Mesendoderm (in vitro differentiated cells): ENCODE measurements around the gene MAP3K4.

Experiments used
- DNase-seq: peaks from one replicate; pipeline ENCODE4 v3.0.0; 2013
- H2AK5ac ChIP-seq: 2 replicates; pipeline ENCODE4 v1.6.1; 2013; ENCODE audit warnings: low read length, inconsistent platforms
- H2BK120ac ChIP-seq: 2 replicates; pipeline ENCODE4 v1.6.1; 2013; ENCODE audit warnings: low read depth, mild to moderate bottlenecking, low read length, moderate library complexity, mixed read lengths
- H2BK15ac ChIP-seq: replicated peaks from 2 replicates; pipeline ENCODE4 v1.6.1; 2013; ENCODE audit warnings: low read depth, mild to moderate bottlenecking, moderate library complexity
- H2BK5ac ChIP-seq: 2 replicates; pipeline ENCODE4 v1.6.1; 2013; ENCODE audit warnings: low read length, inconsistent platforms
- H3K18ac ChIP-seq: 2 replicates; pipeline ENCODE4 v1.6.1; 2013; ENCODE audit warnings: mild to moderate bottlenecking, low read length, mixed read lengths
- H3K23ac ChIP-seq: one replicate; pipeline ENCODE4 v1.6.1; 2013; ENCODE audit warnings: low read length
- H3K27ac ChIP-seq: 2 replicates; pipeline ENCODE4 v1.5.1; 2013; ENCODE audit warnings: low read depth, mild to moderate bottlenecking, inconsistent platforms, low read length, moderate library complexity
- H3K27me3 ChIP-seq: 2 replicates; pipeline ENCODE4 v1.6.1; 2013; ENCODE audit warnings: low read length, control low read depth, mild to moderate bottlenecking, inconsistent platforms; ENCODE audit not compliant: insufficient read depth, poor library complexity
- H3K36me3 ChIP-seq: 2 replicates; pipeline ENCODE4 v1.6.1; 2013; ENCODE audit warnings: low read length, inconsistent platforms; ENCODE audit not compliant: control insufficient read depth, insufficient read depth
- H3K4ac ChIP-seq: one replicate; pipeline ENCODE4 v1.6.1; 2013; ENCODE audit warnings: low read depth, mild to moderate bottlenecking, low read length, moderate library complexity
- H3K4me1 ChIP-seq: 2 replicates; pipeline ENCODE4 v1.6.1; 2013; ENCODE audit warnings: low read depth, low read length, inconsistent platforms; ENCODE audit not compliant: control insufficient read depth
- H3K4me2 ChIP-seq: 2 replicates; pipeline ENCODE4 v1.6.1; 2013; ENCODE audit warnings: low read length
- H3K4me3 ChIP-seq: 2 replicates; pipeline ENCODE4 v1.5.1; 2013; ENCODE audit warnings: mild to moderate bottlenecking, low read length
- H3K56ac ChIP-seq: one replicate; pipeline ENCODE4 v1.6.1; 2013; ENCODE audit warnings: low read length
- H3K79me1 ChIP-seq: 2 replicates; pipeline ENCODE4 v1.6.1; 2013; ENCODE audit warnings: low read length, inconsistent platforms
- H3K79me2 ChIP-seq: 2 replicates; pipeline ENCODE4 v1.6.1; 2013; ENCODE audit warnings: mild to moderate bottlenecking, low read length; ENCODE audit not compliant: control insufficient read depth, insufficient read depth
- H3K9ac ChIP-seq: 2 replicates; pipeline ENCODE4 v1.6.1; 2013; ENCODE audit warnings: low read length, inconsistent platforms
- H4K5ac ChIP-seq: one replicate; pipeline ENCODE4 v1.6.1; 2013; ENCODE audit warnings: low read length
- H4K8ac ChIP-seq: one replicate; pipeline ENCODE4 v1.6.1; 2013; ENCODE audit warnings: low read depth, mild to moderate bottlenecking, control low read depth, low read length, moderate library complexity
- WGBS: extraction: QIAGEN DNeasy Blood & Tissue Kit; methylation state at CpG from one replicate; pipeline ENCODE4 v1.1.7; 2013; ENCODE audit warnings: low lambda C conversion rate, missing lambda C conversion rate; ENCODE audit not compliant: insufficient coverage; ENCODE audit errors: extremely low coverage; 5-methylcytosine and 5-hydroxymethylcytosine counted together

Gene MAP3K4

DNA sequence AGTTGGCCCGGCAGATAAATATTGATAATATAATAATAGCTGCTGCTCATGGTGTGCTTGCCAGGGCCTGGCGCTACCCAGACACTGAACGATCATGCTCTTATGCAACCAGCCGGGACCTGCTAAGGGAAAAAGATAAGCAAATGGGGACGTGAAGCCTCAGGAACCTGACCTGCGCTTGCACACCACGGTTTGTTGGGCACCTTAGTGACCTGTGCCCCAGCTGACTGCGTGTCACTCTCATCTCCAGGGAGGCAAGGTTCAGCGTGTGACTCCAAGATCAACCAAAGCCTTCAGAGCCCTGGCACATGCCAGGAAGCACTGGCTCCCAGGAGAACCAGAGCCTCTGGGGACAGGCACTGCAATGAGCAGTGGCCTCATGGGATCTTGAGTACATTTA lies 171.2 kb downstream of the MAP3K4 start:
- Histone ChIP-seq H3K4me1 (peaks cover 4% of the 10 kb centered on the region), H3K27ac (no peak overlapping the region), H3K27me3 (no peaks in the 10 kb centered on the region), H3K9ac (no peak overlapping the region), H2AK5ac (no peak overlapping the region), H4K5ac (no peak overlapping the region), H3K4me2 (no peak overlapping the region), H3K23ac (no peak overlapping the region), H2BK15ac (no peak overlapping the region), H3K18ac (no peak overlapping the region), H2BK120ac (no peak overlapping the region), H3K4me3 (no peak overlapping the region), H3K4ac (no peak overlapping the region), H3K56ac (no peak overlapping the region), H3K79me1 (peaks cover 9% of the 10 kb centered on the region), H4K8ac (no peak overlapping the region), H3K36me3 (peaks cover 4% of the 10 kb centered on the region), H3K79me2 (peaks cover 2% of the 10 kb centered on the region), H2BK5ac (no peak overlapping the region)
- WGBS = no CpG with 5 or more reads among the region's 9 CpGs
- DNase-seq = no peak

DNA sequence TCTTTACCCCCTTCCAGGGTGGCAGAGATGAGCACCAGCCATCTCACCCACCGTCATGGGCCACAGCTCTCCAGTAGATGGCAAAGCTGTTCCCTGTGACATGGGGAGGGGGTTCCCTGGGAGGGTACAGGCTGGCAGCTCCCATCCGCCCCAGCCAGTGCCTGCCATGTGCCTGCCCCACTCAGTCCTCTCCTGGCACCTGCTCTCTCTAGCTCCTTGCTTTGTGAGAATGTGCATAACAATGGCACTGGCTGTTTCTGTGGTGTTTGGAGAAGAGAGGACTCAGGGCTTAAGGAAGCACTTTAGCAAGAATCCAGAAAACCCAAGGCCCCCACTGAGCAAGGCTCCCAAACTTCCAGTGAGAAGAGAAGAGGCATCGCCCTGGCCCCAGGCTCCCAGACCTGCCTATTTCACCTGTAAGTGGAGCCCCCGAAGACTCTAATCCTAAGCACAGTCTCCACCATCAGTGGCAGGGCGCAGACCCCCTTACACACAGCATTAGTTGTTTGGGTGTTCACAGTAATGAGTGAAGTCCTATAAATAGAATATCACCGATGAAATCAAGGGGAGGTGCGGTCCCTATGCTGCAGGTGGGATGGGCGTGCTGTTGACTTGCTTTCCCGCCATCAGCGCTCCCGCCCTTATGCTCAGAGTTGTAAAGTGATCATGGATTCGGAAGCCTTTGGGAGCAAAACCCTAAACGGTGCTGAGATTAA lies 172.1 kb downstream of the MAP3K4 start:
- DNase-seq = no peak
- Histone ChIP-seq H3K27me3 (no peaks in the 10 kb centered on the region), H3K4me2 (no peak overlapping the region), H3K36me3 (peaks cover 4% of the 10 kb centered on the region), H2BK120ac (no peak overlapping the region), H4K5ac (no peak overlapping the region), H3K4me1 (peaks cover 10% of the 10 kb centered on the region), H3K27ac (no peak overlapping the region), H2BK15ac (no peak overlapping the region), H3K4me3 (no peak overlapping the region), H2BK5ac (no peak overlapping the region), H3K79me2 (peaks cover 2% of the 10 kb centered on the region), H3K9ac (no peak overlapping the region), H3K4ac (no peak overlapping the region), H3K79me1 (peaks cover 9% of the 10 kb centered on the region), H2AK5ac (no peak overlapping the region), H3K56ac (no peak overlapping the region), H3K23ac (no peak overlapping the region), H3K18ac (no peak overlapping the region), H4K8ac (no peak overlapping the region)
- no CpG with 5 or more reads among the region's 13 CpGs for WGBS

DNA sequence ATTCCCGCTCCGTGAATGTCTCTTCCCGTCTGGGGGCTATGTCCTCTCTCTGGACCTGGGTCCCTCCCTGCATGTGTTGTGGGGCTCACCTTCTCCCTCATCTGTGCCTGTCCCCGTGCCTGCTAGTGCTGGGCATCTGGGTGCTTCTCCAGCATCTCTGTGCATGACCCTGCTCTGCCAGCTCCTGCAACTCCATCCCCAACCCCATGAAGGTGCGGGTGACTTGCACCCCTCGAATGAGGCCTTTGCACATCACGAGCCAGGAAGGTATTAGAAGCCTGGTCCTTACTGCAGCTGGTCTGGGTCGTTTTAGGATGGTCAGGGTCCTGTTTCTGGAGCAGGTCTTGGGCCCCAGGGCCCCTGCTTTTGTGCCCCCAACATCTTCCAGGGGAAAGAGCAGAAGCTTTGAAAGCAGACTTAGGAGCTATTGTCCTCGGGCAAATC lies 172.6 kb downstream of the MAP3K4 start:
- no peaks in the 10 kb centered on the region for H3K27me3 ChIP-seq
- peaks cover 13% of the 10 kb centered on the region for H3K4me1 ChIP-seq
- H2BK120ac ChIP-seq = no peak overlapping the region
- H3K23ac ChIP-seq = no peak overlapping the region
- no peak overlapping the region for H3K4me2 ChIP-seq
- H3K79me2 ChIP-seq = peaks cover 2% of the 10 kb centered on the region
- peaks cover 9% of the 10 kb centered on the region for H3K79me1 ChIP-seq
- no peak overlapping the region for H3K4me3 ChIP-seq
- H3K4ac ChIP-seq = no peak overlapping the region
- H4K8ac ChIP-seq = no peak overlapping the region
- H3K9ac ChIP-seq = no peak overlapping the region
- no peak overlapping the region for H3K56ac ChIP-seq
- peaks cover 4% of the 10 kb centered on the region for H3K36me3 ChIP-seq
- H3K27ac ChIP-seq = no peak overlapping the region
- no peak overlapping the region for H2BK5ac ChIP-seq
- H3K18ac ChIP-seq = no peak overlapping the region
- no peak overlapping the region for H2AK5ac ChIP-seq
- DNase-seq = no peak
- no peak overlapping the region for H4K5ac ChIP-seq
- no CpG with 5 or more reads among the region's 9 CpGs for WGBS
- no peak overlapping the region for H2BK15ac ChIP-seq

DNA sequence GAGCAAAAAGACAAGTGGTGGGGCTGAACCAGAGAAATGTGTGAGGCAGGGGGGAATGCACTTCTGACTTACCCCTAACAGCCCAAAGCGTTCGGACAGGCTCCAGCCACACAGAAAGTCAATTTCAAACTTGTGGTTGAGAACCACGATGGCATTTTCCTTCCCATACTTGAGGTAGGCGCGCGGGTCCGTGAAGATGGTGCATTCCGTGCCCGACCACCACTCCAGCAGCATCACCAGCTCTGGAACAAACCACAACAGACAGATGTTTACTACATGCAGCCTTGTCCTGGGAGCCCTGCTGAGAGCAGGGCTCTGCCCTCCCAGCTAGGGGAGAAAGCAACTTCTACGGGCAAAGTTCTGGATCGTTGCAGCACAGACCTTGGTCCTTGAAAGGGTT lies 174.6 kb downstream of the MAP3K4 start:
- H3K18ac ChIP-seq = no peak overlapping the region
- H3K27me3 ChIP-seq = no peaks in the 10 kb centered on the region
- no peak overlapping the region for H3K4me2 ChIP-seq
- H2AK5ac ChIP-seq = no peak overlapping the region
- peaks cover 2% of the 10 kb centered on the region for H3K79me2 ChIP-seq
- no peak overlapping the region for H4K8ac ChIP-seq
- no peak overlapping the region for H2BK15ac ChIP-seq
- no peak overlapping the region for H3K56ac ChIP-seq
- peaks cover 4% of the 10 kb centered on the region for H3K36me3 ChIP-seq
- peaks cover 7% of the 10 kb centered on the region for H3K79me1 ChIP-seq
- no peak overlapping the region for H3K4me3 ChIP-seq
- H3K27ac ChIP-seq = no peak overlapping the region
- no peak overlapping the region for H3K23ac ChIP-seq
- peaks cover 13% of the 10 kb centered on the region for H3K4me1 ChIP-seq
- no CpG with 5 or more reads among the region's 11 CpGs for WGBS
- H2BK120ac ChIP-seq = no peak overlapping the region
- H4K5ac ChIP-seq = no peak overlapping the region
- H2BK5ac ChIP-seq = no peak overlapping the region
- no peak for DNase-seq
- H3K9ac ChIP-seq = no peak overlapping the region
- no peak overlapping the region for H3K4ac ChIP-seq

DNA sequence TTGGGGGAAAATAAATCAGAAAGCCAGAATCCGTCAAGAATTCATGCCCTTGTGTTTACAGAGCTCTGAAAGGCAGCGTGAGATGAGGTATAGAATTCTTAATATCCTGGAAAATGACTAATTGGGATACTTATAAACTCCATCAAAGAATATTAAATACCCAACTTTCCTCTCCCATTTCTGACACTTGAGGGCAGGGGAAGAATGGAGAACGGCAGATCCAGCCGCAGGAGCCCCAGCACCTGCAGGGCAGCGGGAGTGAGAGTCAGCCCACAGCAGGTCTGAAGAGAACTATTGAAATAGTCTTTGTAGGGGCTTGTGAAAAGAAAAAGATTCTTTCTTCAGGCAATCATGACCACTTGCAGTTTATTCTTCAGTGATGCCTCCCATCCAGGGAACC lies 175.1 kb downstream of the MAP3K4 start:
- Histone ChIP-seq H3K27ac (no peak overlapping the region), H4K5ac (no peak overlapping the region), H2BK15ac (no peak overlapping the region), H4K8ac (no peak overlapping the region), H3K23ac (no peak overlapping the region), H3K4me3 (no peak overlapping the region), H2BK5ac (no peak overlapping the region), H3K4me1 (peaks cover 13% of the 10 kb centered on the region), H3K4ac (no peak overlapping the region), H3K79me2 (peaks cover 2% of the 10 kb centered on the region), H3K4me2 (no peak overlapping the region), H3K18ac (no peak overlapping the region), H3K56ac (no peak overlapping the region), H3K9ac (no peak overlapping the region), H2BK120ac (no peak overlapping the region), H3K27me3 (no peaks in the 10 kb centered on the region), H2AK5ac (no peak overlapping the region), H3K36me3 (peaks cover 3% of the 10 kb centered on the region), H3K79me1 (peaks cover 9% of the 10 kb centered on the region)
- no CpG with 5 or more reads among the region's 5 CpGs for WGBS
- no peak for DNase-seq
